Measurements from ENCODE around the gene RAD51B. TPM values are rescaled to one million over a fixed set of nuclear protein-coding genes. Genes with fewer than 3 reads are reported as not detected.
"Not testable (repeated sequence)": the region's sequence is repeated elsewhere in the genome, so short reads cannot be mapped to it uniquely, and the experiment has no call there.

The RAD51B gene
- total RNA-seq, 2 donors from 2014 or later, result 9.3 to 12.1 TPM

DNA sequence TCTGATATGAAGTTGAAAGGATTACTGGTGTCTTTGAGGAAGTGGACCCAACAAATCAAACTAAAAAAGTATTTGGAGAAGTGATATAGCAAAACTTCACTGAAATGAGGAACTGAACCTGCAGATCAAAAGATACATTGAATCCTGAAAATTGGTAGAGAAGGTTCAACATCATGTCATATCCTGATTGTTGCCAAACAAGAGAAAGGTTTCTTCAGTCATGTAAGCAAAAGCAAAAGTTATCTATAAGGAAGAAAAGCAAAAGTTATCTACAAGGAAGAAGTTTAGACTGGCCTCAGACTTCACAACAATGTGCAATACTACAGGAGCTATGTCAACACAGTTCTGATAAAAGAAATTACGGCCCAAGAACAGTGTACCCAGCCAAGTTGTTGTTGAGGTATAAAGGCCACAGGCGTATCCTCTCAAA, 142.7 kb downstream of the RAD51B start:
- Histone ChIP-seq H3K9me3 (no peaks in the 10 kb centered on the region), H3K27ac (no peak overlapping the region), H3K27me3 (replicated peaks; ENCODE audit: insufficient read depth) (no peaks in the 10 kb centered on the region), H3K4me3 (no peak overlapping the region), H3K36me3 (no peaks in the 10 kb centered on the region), H3K4me1 (ENCODE audit: control insufficient read depth in 1 of 2, low read depth in 2 of 2) (peaks cover 6 to 17% of the 10 kb centered on the region in 2 donors)
- ATAC-seq (ENCODE audit: insufficient number of reproducible peaks, low FRiP score, low read depth), result no peak
- TF ChIP-seq, protein P1, sequence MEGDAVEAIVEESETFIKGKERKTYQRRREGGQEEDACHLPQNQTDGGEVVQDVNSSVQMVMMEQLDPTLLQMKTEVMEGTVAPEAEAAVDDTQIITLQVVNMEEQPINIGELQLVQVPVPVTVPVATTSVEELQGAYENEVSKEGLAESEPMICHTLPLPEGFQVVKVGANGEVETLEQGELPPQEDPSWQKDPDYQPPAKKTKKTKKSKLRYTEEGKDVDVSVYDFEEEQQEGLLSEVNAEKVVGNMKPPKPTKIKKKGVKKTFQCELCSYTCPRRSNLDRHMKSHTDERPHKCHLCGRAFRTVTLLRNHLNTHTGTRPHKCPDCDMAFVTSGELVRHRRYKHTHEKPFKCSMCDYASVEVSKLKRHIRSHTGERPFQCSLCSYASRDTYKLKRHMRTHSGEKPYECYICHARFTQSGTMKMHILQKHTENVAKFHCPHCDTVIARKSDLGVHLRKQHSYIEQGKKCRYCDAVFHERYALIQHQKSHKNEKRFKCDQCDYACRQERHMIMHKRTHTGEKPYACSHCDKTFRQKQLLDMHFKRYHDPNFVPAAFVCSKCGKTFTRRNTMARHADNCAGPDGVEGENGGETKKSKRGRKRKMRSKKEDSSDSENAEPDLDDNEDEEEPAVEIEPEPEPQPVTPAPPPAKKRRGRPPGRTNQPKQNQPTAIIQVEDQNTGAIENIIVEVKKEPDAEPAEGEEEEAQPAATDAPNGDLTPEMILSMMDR (IDR thresholded peaks at IDR 0.05), result no peak
- DNase-seq (ENCODE audit: low spot score), result no peak

DNA sequence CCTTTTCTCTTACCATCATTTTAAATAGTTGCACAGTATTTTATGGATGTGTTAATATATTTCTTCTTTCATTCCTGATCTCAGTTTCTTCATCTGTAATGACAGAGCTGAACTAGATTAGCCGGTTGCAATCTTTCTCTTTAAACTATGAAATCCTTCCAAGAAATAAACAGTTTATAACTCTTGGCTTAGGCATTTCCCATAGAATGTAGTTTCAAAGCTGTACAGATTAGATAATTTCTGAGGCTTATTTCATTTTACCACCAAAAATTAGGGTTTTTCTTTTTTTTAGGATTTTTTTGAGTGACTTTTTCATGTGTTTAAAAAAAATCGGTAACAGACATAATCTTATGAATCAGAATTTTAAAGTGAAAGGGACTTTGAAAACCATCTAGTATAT, 144.0 kb downstream of the RAD51B start:
- no peaks in the 10 kb centered on the region for H3K27me3 ChIP-seq (replicated peaks; ENCODE audit: insufficient read depth)
- peaks cover 6 to 17% of the 10 kb centered on the region in 2 donors for H3K4me1 ChIP-seq (ENCODE audit: control insufficient read depth in 1 of 2, low read depth in 2 of 2)
- H3K36me3 ChIP-seq, result no peaks in the 10 kb centered on the region
- no peak overlapping the region for H3K27ac ChIP-seq
- no peak for DNase-seq (ENCODE audit: low spot score)
- no peak for ATAC-seq (ENCODE audit: insufficient number of reproducible peaks, low FRiP score, low read depth)
- H3K9me3 ChIP-seq, result no peaks in the 10 kb centered on the region
- TF ChIP-seq, protein P1 (IDR thresholded peaks at IDR 0.05), result no peak
- peak overlapping the region; percentile 45 for H3K4me3 ChIP-seq

DNA sequence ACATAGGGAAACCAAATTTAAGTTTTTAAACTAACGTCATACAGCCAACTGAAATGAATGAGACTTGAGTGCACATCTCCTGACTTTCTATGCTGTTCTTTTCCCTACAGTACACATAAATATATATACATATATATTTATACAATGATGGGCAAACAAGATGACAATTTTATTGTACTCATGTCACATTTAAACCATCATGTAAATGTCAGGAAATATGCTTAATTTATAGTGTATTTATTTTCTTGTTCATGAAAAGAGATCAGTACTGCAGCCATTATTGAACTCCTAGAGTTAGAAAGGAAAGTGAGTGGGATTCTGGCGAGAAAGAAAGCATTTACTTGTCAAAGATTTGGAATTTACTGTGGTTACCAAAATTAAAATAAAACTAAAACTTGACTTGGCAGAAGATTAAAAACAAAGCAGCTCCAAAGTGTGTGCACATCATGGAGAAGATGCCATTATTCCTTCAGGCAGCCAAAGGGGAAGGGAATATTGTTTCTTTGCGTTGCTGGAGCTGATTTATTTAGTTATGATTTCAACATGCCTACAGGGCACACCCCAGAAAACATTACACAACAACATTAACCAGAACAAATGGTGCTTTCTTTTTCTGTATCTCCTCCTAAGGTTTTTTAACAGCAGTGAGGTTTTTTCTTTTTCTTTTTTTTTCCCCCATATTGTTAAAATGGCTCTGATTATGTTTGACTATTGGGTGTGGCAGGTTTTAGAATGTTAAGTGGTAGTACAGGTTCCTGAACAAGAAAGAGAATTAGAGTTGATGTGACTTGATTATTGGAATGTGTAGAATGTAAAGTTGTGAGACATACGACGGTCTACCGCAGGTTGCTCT, 144.6 kb downstream of the RAD51B start:
- Histone ChIP-seq H3K36me3 (no peaks in the 10 kb centered on the region), H3K27me3 (replicated peaks; ENCODE audit: insufficient read depth) (no peaks in the 10 kb centered on the region), H3K4me3 (peak overlapping the region; percentile 45), H3K27ac (no peak overlapping the region), H3K4me1 (ENCODE audit: control insufficient read depth in 1 of 2, low read depth in 2 of 2) (peaks cover 6 to 17% of the 10 kb centered on the region in 2 donors), H3K9me3 (no peaks in the 10 kb centered on the region)
- DNase-seq (ENCODE audit: low spot score) (no peak), ATAC-seq (ENCODE audit: insufficient number of reproducible peaks, low FRiP score, low read depth) (no peak)
- TF ChIP-seq, protein P1 (IDR thresholded peaks at IDR 0.05), result no peak

DNA sequence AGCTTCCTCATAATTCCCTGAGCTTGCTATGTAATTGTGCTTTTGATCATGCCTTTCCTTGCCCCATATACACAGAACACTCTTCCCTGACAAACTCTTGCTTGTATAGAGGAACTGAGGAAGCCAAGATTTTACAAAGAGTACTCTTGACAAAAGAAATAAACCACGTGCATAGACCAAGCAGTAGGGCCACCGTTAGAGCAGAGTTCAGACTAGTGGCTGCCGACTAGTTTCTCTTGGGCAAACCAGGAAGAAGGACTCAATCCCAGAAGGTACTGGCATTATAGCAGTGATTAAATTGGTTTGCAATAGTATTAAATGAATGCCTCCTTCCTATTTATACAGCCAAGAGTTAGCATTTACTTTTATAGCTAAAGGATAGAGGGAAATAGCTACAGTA, 146.1 kb downstream of the RAD51B start:
- TF ChIP-seq, protein P1 (IDR thresholded peaks at IDR 0.05), result no peak
- DNase-seq (ENCODE audit: low spot score) (no peak), ATAC-seq (ENCODE audit: insufficient number of reproducible peaks, low FRiP score, low read depth) (no peak)
- H3K27me3 ChIP-seq (replicated peaks; ENCODE audit: insufficient read depth), result no peaks in the 10 kb centered on the region
- H3K27ac ChIP-seq, result no peak overlapping the region
- H3K4me1 ChIP-seq (ENCODE audit: control insufficient read depth in 1 of 2, low read depth in 2 of 2), result peaks cover 6 to 17% of the 10 kb centered on the region in 2 donors
- no peak overlapping the region for H3K4me3 ChIP-seq
- no peaks in the 10 kb centered on the region for H3K9me3 ChIP-seq
- no peaks in the 10 kb centered on the region for H3K36me3 ChIP-seq

DNA sequence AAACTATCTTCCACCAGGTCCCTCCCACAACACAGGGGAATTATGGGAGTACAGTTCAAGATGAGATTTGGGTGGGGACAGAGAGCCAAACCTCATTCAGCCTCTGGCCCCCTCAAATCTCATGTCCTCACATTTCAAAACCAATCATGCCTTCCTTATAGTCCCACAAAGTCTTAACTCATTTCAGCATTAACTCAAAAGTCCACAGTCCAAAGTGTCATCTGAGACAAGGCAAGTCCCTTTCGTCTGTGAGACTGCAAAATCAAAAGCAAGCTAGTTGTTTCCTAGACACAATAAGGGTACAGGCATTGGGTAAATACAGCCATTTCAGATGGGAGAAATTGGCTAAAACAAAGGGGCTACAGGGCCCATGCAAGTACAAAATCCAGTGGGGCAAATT, 147.6 kb downstream of the RAD51B start:
- no peaks in the 10 kb centered on the region for H3K9me3 ChIP-seq

DNA sequence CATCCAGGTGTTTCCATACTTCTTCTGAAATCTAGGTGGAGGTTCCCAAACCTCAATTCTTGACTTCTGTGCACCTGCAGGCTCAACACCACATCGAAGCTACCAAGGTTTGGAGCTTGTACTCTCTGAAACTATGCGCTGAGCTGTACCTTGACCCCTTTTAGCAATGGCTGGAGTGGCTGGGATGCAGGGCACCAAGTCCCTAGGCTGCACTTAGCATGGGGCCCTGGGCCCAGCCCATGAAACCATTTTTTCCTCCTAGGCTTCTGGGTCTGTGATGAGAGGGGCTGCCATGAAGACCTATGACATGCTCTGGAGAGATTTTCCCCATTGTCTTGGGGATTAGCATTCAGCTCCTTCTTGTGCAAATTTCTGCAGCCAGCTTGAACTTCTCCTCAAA, 148.4 kb downstream of the RAD51B start:
- peaks cover 6 to 12% of the 10 kb centered on the region in 2 donors for H3K4me1 ChIP-seq (ENCODE audit: control insufficient read depth in 1 of 2, low read depth in 2 of 2)

More for the DNA sequence above, 147.6 kb downstream of the RAD51B start:
- H3K27me3 ChIP-seq (replicated peaks; ENCODE audit: insufficient read depth), result no peaks in the 10 kb centered on the region
- no peak overlapping the region for H3K27ac ChIP-seq
- peaks cover 6 to 15% of the 10 kb centered on the region in 2 donors for H3K4me1 ChIP-seq (ENCODE audit: control insufficient read depth in 1 of 2, low read depth in 2 of 2)
- no peak overlapping the region for H3K4me3 ChIP-seq
- ATAC-seq (ENCODE audit: insufficient number of reproducible peaks, low FRiP score, low read depth) (no peak), DNase-seq (ENCODE audit: low spot score) (no peak)
- TF ChIP-seq, protein P1 (IDR thresholded peaks at IDR 0.05), result no peak
- H3K36me3 ChIP-seq, result no peaks in the 10 kb centered on the region

More for the DNA sequence above, 148.4 kb downstream of the RAD51B start:
- DNase-seq (ENCODE audit: low spot score); H3K36me3 ChIP-seq; H3K4me3 ChIP-seq; H3K9me3 ChIP-seq; H3K27ac ChIP-seq; H3K27me3 ChIP-seq (replicated peaks; ENCODE audit: insufficient read depth); ATAC-seq (ENCODE audit: insufficient number of reproducible peaks, low FRiP score, low read depth): not testable (repeated sequence)

Data from thoracic aorta (tissue), 2 donors.